ENCODE results near the gene CEP44.

- TF ChIP-seq CTCF (IDR thresholded peaks at IDR 0.05; ENCODE audit: low read depth, low read length, missing input control) (no peak), GABPA (IDR thresholded peaks at IDR 0.05 in 1 of 2, conservative IDR thresholded peaks at IDR 0.05 in 1 of 2) (no peak), YY1 (IDR thresholded peaks at IDR 0.05) (no peak), MAX (IDR thresholded peaks at IDR 0.05) (no peak), RXRA (IDR thresholded peaks at IDR 0.05) (no peak), ZBTB33 (IDR thresholded peaks at IDR 0.05) (no peak), REST (IDR thresholded peaks at IDR 0.05) (no peak), ATF3 (IDR thresholded peaks at IDR 0.05) (no peak), EGR1 (IDR thresholded peaks at IDR 0.05; ENCODE audit: low read depth in 2 of 2) (no peak), SP1 (IDR thresholded peaks at IDR 0.05) (no peak), JUND (IDR thresholded peaks at IDR 0.05) (no peak)
These were observed 39.3 kb upstream of the CEP44 start for GRCh38 chr4:174244441-174244840.

Measured in liver (tissue), 3 donors.